GM23338 (cell line): ENCODE results near the gene AKAP10. TPM values are rescaled to one million over a fixed set of nuclear protein-coding genes. Genes with fewer than 3 reads are reported as not detected.
"Not testable (repeated sequence)": the region's sequence is repeated elsewhere in the genome, so short reads cannot be mapped to it uniquely, and the experiment has no call there.

Source experiments
- ATAC-seq: fragments of 200-7000 bp; cut with Tn5 transposase; 3 replicates; pipeline ENCODE4 v1.9.1; 2020
- DNase-seq: peaks from one replicate; pipeline ENCODE4 v3.0.0-alpha.2; 2015; ENCODE audit warnings: low spot score
- H2AFZ ChIP-seq: fragments of 200-600 bp; sonication (generic); 2 replicates; pipeline ENCODE4 v1.8.0; 2016; ENCODE audit warnings: antibody characterized with exemption, mild to moderate bottlenecking, moderate library complexity
- H3F3A ChIP-seq: fragments of 200-600 bp; sonication (generic); replicated peaks from 2 replicates; pipeline ENCODE4 v1.8.0; 2017; ENCODE audit warnings: antibody characterized with exemption, mixed run types, low read depth
- H3K27ac ChIP-seq: fragments of 200-600 bp; sonication (generic); 2 replicates; pipeline ENCODE4 v1.6.1; 2016; ENCODE audit warnings: low read depth
- H3K27me3 ChIP-seq: fragments of 200-600 bp; sonication (generic); 2 replicates; pipeline ENCODE4 v1.8.0; 2016; ENCODE audit warnings: mild to moderate bottlenecking, mixed run types, moderate library complexity; ENCODE audit not compliant: insufficient read depth
- H3K36me3 ChIP-seq: fragments of 200-600 bp; sonication (generic); 2 replicates; pipeline ENCODE4 v1.8.0; 2016; ENCODE audit warnings: mild to moderate bottlenecking; ENCODE audit not compliant: insufficient read depth
- H3K4me1 ChIP-seq: fragments of 200-600 bp; sonication (generic); 2 replicates; pipeline ENCODE4 v1.8.0; 2016; ENCODE audit warnings: mild to moderate bottlenecking, moderate library complexity; ENCODE audit not compliant: insufficient read depth
- H3K4me2 ChIP-seq: fragments of 200-600 bp; sonication (generic); 2 replicates; pipeline ENCODE4 v1.7.1; 2017; ENCODE audit warnings: mixed run types
- H3K4me3 ChIP-seq: fragments of 200-600 bp; sonication (generic); 2 replicates; pipeline ENCODE4 v1.6.1; 2016; ENCODE audit warnings: mixed run types
- H3K79me2 ChIP-seq: fragments of 200-600 bp; sonication (generic); replicated peaks from 2 replicates; pipeline ENCODE4 v1.8.0; 2017; ENCODE audit warnings: mild to moderate bottlenecking; ENCODE audit not compliant: insufficient read depth
- H3K9me2 ChIP-seq: fragments of 200-600 bp; sonication (generic); 2 replicates; pipeline ENCODE4 v1.8.0; 2017; ENCODE audit not compliant: insufficient read depth
- H4K20me1 ChIP-seq: fragments of 200-600 bp; sonication (generic); replicated peaks from 2 replicates; pipeline ENCODE4 v1.8.0; 2017; ENCODE audit warnings: mild to moderate bottlenecking; ENCODE audit not compliant: insufficient read depth
- H3K27ac Mint-ChIP-seq: 2 replicates; pipeline ENCODE4 v1.8.0; 2020; ENCODE audit warnings: inconsistent platforms, mild to moderate bottlenecking, moderate library complexity, mixed read lengths
- H3K27me3 Mint-ChIP-seq: 3 replicates; pipeline ENCODE4 v1.8.0; 2022; ENCODE audit warnings: low read depth, mild to moderate bottlenecking, moderate library complexity, mixed read lengths, inconsistent platforms; ENCODE audit not compliant: insufficient read depth, poor library complexity
- H3K36me3 Mint-ChIP-seq: 3 replicates; pipeline ENCODE4 v1.8.0; 2021; ENCODE audit warnings: low read depth, mild to moderate bottlenecking, inconsistent platforms, moderate library complexity, mixed read lengths
- H3K4me1 Mint-ChIP-seq: 3 replicates; pipeline ENCODE4 v1.8.0; 2020; ENCODE audit warnings: mild to moderate bottlenecking, inconsistent platforms, mixed read lengths
- H3K4me3 Mint-ChIP-seq: 3 replicates; pipeline ENCODE4 v1.8.0; 2021; ENCODE audit warnings: moderate library complexity, mild to moderate bottlenecking, inconsistent platforms, mixed read lengths
- H3K9me3 Mint-ChIP-seq: 3 replicates; pipeline ENCODE4 v1.8.0; 2020; ENCODE audit warnings: moderate library complexity, mild to moderate bottlenecking, inconsistent platforms, mixed read lengths
- CREB1 ChIP-seq: fragments of 250-450 bp; sonication (Bioruptor Pico); IDR thresholded peaks from 2 replicates; pipeline ENCODE4 v1.5.0; 2020; ENCODE audit warnings: low read depth, mild to moderate bottlenecking, moderate library complexity
- CTCF ChIP-seq, 2 experiments: fragments of 200-600 bp in 1 of 2; sonication (generic) in 1 of 2; conservative IDR thresholded peaks; 2 replicates each; pipeline versions ENCODE4 v1.5.1 to v1.6.1; 2016 to 2017; ENCODE audit warnings: antibody characterized with exemption in 2 of 2, low read depth in 2 of 2, mild to moderate bottlenecking in 2 of 2, moderate library complexity in 1 of 2
- ETS1 ChIP-seq: IDR thresholded peaks from 2 replicates; pipeline ENCODE4 v1.6.1; 2016; ENCODE audit warnings: antibody characterized with exemption
- EZH2 ChIP-seq: fragments of 200-600 bp; sonication (generic); IDR thresholded peaks from one replicate; pipeline ENCODE4 v1.8.0; 2017; ENCODE audit warnings: antibody characterized with exemption, mild to moderate bottlenecking, low read depth; ENCODE audit not compliant: unreplicated experiment
- JUNB ChIP-seq: IDR thresholded peaks from one replicate; pipeline ENCODE4 v1.6.1; 2016; ENCODE audit warnings: antibody characterized with exemption; ENCODE audit not compliant: unreplicated experiment
- NANOG ChIP-seq: IDR thresholded peaks from 2 replicates; pipeline ENCODE4 v1.6.1; 2016; ENCODE audit warnings: antibody characterized with exemption, borderline replicate concordance
- POLR2AphosphoS5 ChIP-seq: IDR thresholded peaks from 2 replicates; pipeline ENCODE4 v1.6.1; 2016; ENCODE audit warnings: antibody characterized with exemption, low read depth
- STAT1 ChIP-seq: IDR thresholded peaks from one replicate; pipeline ENCODE4 v1.6.1; 2016; ENCODE audit warnings: antibody characterized with exemption; ENCODE audit not compliant: unreplicated experiment
- ZNF114 ChIP-seq: fragments of 250-450 bp; sonication (Bioruptor Pico); IDR thresholded peaks from 2 replicates; pipeline ENCODE4 v1.5.0; 2020; ENCODE audit warnings: mild to moderate bottlenecking, moderate library complexity
- ZNF462 ChIP-seq: fragments of 250-450 bp; sonication (Bioruptor Pico); IDR thresholded peaks from 2 replicates; pipeline ENCODE4 v1.5.0; 2020; ENCODE audit warnings: mild to moderate bottlenecking, moderate library complexity
- polyA plus RNA-seq: library from polyadenylated mRNA; unstranded; fragments of >200 nt; fragmentation: Nextera tagmentation; extraction: Ambion mirVana; gene quantifications from 2 replicates; pipeline ENCODE4 v1.2.1, GENCODE V29; 2016
- total RNA-seq: library from RNA; depleted of rRNA; stranded (reverse); fragments of >200 nt; shearing (Covaris generic); gene quantifications from 2 replicates; pipeline ENCODE4 v1.2.3, GENCODE V29; 2014

AKAP10 gene
- total and polyA plus RNA-seq, 2 experiments from 2014 or later = 16.7 to 25.9 TPM

GRCh38 chr17:20016475-20016992 lies 38.9 kb upstream of the AKAP10 start:
- not testable (repeated sequence) for H3K27ac Mint-ChIP-seq, H3K79me2 ChIP-seq, H3K9me3 Mint-ChIP-seq, H3K27me3 Mint-ChIP-seq, H3K27me3 ChIP-seq, H3K4me3 ChIP-seq, H3K4me3 Mint-ChIP-seq, H3K36me3 Mint-ChIP-seq, H3K4me1 ChIP-seq, H2AFZ ChIP-seq, H3K4me2 ChIP-seq, DNase-seq, H3K9me2 ChIP-seq, H3F3A ChIP-seq, ATAC-seq, H3K27ac ChIP-seq, H3K4me1 Mint-ChIP-seq, H4K20me1 ChIP-seq, H3K36me3 ChIP-seq
- TF ChIP-seq CTCF (conservative IDR thresholded peaks at IDR 0.05; ENCODE audit: low read depth in 2 of 2) = 0 out of 4 replicates have a peak, but pooled peaks of 1 of the 2 experiments have one; percentile 16

GRCh38 chr17:20012017-20012536 lies 34.4 kb upstream of the AKAP10 start:
- Histone ChIP-seq H3F3A (0 out of 2 replicates have a peak, but pooled peaks cover 3% of the 10 kb centered on the region), H3K36me3 (no peaks in the 10 kb centered on the region), H3K79me2 (no peaks in the 10 kb centered on the region; the same call in 1 of the 2 replicates), H3K27me3 (peaks cover 22% of the 10 kb centered on the region), H3K4me1 (peaks cover 6% of the 10 kb centered on the region; the same call in 1 of the 2 replicates), H2AFZ (no peak overlapping the region), H3K4me3 (no peak overlapping the region), H3K9me2 (no peaks in the 10 kb centered on the region), H3K4me2 (no peak overlapping the region), H3K27ac (no peak overlapping the region), H4K20me1 (no peaks in the 10 kb centered on the region)
- no peak for DNase-seq
- Mint-ChIP-seq H3K4me3 (no peak overlapping the region), H3K36me3 (no peaks in the 10 kb centered on the region; the same call in 2 of the 3 replicates), H3K27ac (no peak overlapping the region), H3K4me1 (peaks cover 14% of the 10 kb centered on the region), H3K27me3 (peaks cover 7% of the 10 kb centered on the region), H3K9me3 (peaks cover 4% of the 10 kb centered on the region; the same call in 2 of the 3 replicates)
- no peak for ATAC-seq
- TF ChIP-seq ETS1 (no peak), STAT1 (no peak), ZNF114 (CRISPR knock-in tag) (no peak), POLR2AphosphoS5 (no peak), NANOG (no peak), JUNB (no peak), EZH2 (no peak), CREB1 (CRISPR knock-in tag) (no peak), CTCF (conservative IDR thresholded peaks at IDR 0.05; ENCODE audit: low read depth in 2 of 2) (no peak), ZNF462 (CRISPR knock-in tag) (no peak)
